ENCODE data around the gene ZNF699.
"Not testable (repeated sequence)": the region's sequence is repeated elsewhere in the genome, so short reads cannot be mapped to it uniquely, and the experiment has no call there.

The ZNF699 gene

GRCh38 chr19:9289231-9289884, 20.3 kb downstream of the ZNF699 start:
- no peak for DNase-seq (ENCODE audit: low read depth in 2 of 2)

DNA sequence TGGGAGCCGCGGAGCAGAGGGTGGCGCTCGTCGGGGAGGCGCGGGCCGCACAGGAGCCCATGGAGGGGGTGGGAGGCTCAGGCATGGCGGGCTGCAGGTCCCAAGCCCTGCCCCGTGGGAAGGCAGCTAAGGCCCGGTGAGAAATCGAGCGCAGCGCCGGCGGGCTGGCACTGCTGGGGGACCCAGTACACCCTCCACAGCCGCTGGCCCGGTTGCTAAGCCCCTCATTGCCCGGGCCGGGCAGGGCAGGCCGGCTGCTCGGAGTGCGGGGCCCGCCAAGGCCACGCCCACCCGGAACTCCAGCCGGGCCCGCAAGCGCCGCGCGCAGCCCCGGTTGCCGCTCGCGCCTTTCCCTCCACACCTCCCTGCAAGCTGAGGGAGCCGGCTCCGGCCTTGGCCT, 26.2 kb downstream of the ZNF699 start:
- not testable (repeated sequence) for DNase-seq (ENCODE audit: low read depth in 2 of 2)

- DNase-seq (ENCODE audit: low read depth in 2 of 2): no peak
These were observed 58.4 kb downstream of the ZNF699 start for GRCh38 chr19:9251236-9251635.

DNA sequence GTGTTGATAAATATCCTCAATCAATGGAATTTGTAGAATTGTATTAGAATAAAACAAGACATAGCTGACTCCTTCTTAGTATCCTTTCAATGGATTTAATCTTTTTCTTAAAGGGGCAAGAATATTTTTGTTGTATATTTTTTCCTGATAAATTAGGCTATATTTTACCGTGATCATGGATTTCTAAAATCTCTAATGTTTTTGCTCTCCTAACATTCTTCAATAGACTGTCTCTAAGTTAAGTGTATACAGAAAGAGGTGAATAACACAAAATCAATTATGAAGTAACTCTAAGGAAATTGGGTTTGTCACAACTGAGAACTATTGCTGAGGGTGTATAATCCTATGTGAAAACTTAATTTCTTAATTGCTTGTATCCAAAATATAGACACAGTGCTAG, 59.0 kb downstream of the ZNF699 start, which contains the start of gene OR7E24:
Gene OR7E24 (plus strand): TSS at position 301 of the 400 bp plus-strand sequence. CDS start 114 bp downstream, outside the sequence.
- DNase-seq (ENCODE audit: low read depth in 2 of 2): no peak

Data from stimulated activated CD4-positive, alpha-beta T cell treated with anti-CD3 and anti-CD28 coated beads, Interleukin-1b, Interleukin-23, amount 100 ng/mL, for 1 hour (primary cell).